ENCODE results near the gene NPAS3.
"Not testable (repeated sequence)": the region's sequence is repeated elsewhere in the genome, so short reads cannot be mapped to it uniquely, and the experiment has no call there.

Gene NPAS3

GRCh38 chr14:33088274-33088673 is 149.6 kb downstream of the NPAS3 start:
- not testable (repeated sequence) for DNase-seq

- no peak for DNase-seq
These were observed 159.3 kb downstream of the NPAS3 start for GRCh38 chr14:33098016-33098415.

GRCh38 chr14:33103489-33103888 is 164.8 kb downstream of the NPAS3 start:
- no peak for DNase-seq

GRCh38 chr14:33103966-33104365 is 165.3 kb downstream of the NPAS3 start:
- DNase-seq, result no peak

GRCh38 chr14:33110737-33111443 is 172.2 kb downstream of the NPAS3 start:
- DNase-seq, result no peak

GRCh38 chr14:33114331-33114730 is 175.7 kb downstream of the NPAS3 start:
- no peak for DNase-seq

- DNase-seq, result no peak
These were observed 180.0 kb downstream of the NPAS3 start for GRCh38 chr14:33118668-33119067.

- DNase-seq, result no peak
These were observed 181.7 kb downstream of the NPAS3 start for GRCh38 chr14:33120341-33120740.

GRCh38 chr14:33120966-33121365 is 182.3 kb downstream of the NPAS3 start:
- DNase-seq, result no peak

GRCh38 chr14:33123281-33123680 is 184.6 kb downstream of the NPAS3 start:
- DNase-seq, result no peak

- DNase-seq, result no peak
These were observed 187.8 kb downstream of the NPAS3 start for GRCh38 chr14:33126433-33126832.

- no peak for DNase-seq
These were observed 188.9 kb downstream of the NPAS3 start for GRCh38 chr14:33127531-33127930.

- no peak for DNase-seq
These were observed 193.1 kb downstream of the NPAS3 start for GRCh38 chr14:33131801-33132200.

GRCh38 chr14:33134162-33134561 is 195.5 kb downstream of the NPAS3 start:
- no peak for DNase-seq

- no peak for DNase-seq
These were observed 196.3 kb downstream of the NPAS3 start for GRCh38 chr14:33134975-33135374.

GRCh38 chr14:33150666-33151428 is 212.2 kb downstream of the NPAS3 start:
- DNase-seq, result no peak

- no peak for DNase-seq
These were observed 224.4 kb downstream of the NPAS3 start for GRCh38 chr14:33163109-33163508.

GRCh38 chr14:33163600-33163999 is 224.9 kb downstream of the NPAS3 start:
- DNase-seq, result no peak

- DNase-seq, result no peak
These were observed 226.7 kb downstream of the NPAS3 start for GRCh38 chr14:33165144-33165925.

- no peak for DNase-seq
These were observed 227.2 kb downstream of the NPAS3 start for GRCh38 chr14:33165926-33166289.

GRCh38 chr14:33175951-33176350 is 237.3 kb downstream of the NPAS3 start:
- DNase-seq, result no peak

GRCh38 chr14:33184587-33184986 is 245.9 kb downstream of the NPAS3 start:
- no peak for DNase-seq

GRCh38 chr14:33186656-33187055 is 248.0 kb downstream of the NPAS3 start:
- no peak for DNase-seq

- no peak for DNase-seq
These were observed 250.2 kb downstream of the NPAS3 start for GRCh38 chr14:33188880-33189279.

All from activated CD8-positive, alpha-beta memory T cell treated with anti-CD3 and anti-CD28 coated beads, Interleukin-2, amount 50 U/mL, for 4 hours (primary cell).